Astrocyte of the hippocampus (primary cell): ENCODE data around the gene SP140.
A peak's percentile ranks its signal among the peaks of the same experiment; 100 is the strongest.
"Not testable (repeated sequence)": the region's sequence is repeated elsewhere in the genome, so short reads cannot be mapped to it uniquely, and the experiment has no call there.

Experiments
- DNase-seq: peaks from one replicate; pipeline ENCODE4 v3.0.0; 2011; ENCODE audit warnings: low read depth, low spot score

The SP140 gene

DNA sequence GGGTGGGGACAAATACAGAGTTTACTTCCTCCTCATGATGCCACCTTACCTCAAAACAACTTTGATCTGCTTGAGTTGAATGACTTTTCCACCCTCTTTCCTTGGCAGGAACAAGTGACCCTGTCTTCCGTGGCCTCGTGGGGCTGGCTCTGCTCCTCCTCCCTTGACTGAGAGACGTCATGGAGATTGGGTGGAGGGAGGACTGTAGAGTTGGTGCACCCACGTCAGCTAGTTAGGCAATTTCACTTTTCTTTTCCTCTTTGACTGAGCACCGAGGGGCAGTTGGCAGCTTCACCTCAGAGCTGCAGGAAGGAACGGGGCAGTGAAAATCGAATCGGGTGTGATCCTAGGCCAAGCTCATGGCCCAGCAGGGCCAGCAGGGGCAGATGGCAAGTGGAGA is at the start of gene SP140:
Gene SP140 (plus strand): TSS at position 251 of the 400 bp plus-strand sequence. CDS start 109 bp downstream, at position 360.
- DNase-seq = no peak

DNA sequence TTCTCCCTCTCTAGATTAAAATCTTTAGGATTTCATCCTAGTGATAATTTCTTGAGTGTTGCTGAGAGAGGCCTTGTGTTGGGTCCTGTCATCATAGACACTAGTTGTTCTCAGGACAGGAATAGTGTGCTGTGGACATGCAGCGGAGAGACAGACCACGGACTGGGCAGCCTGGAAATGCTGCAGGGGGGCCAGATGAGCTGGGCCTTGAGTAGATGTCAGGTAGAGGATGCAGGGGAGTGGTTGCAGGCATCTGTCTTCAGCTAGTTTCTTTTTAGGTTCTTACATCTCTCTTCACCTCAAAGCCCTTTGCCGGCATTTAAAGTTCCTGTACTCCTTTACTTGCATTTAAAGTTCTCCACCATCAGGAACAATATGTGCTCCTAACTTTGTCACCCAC is 48.5 kb upstream of the SP140 start:
- DNase-seq = no peak

DNA sequence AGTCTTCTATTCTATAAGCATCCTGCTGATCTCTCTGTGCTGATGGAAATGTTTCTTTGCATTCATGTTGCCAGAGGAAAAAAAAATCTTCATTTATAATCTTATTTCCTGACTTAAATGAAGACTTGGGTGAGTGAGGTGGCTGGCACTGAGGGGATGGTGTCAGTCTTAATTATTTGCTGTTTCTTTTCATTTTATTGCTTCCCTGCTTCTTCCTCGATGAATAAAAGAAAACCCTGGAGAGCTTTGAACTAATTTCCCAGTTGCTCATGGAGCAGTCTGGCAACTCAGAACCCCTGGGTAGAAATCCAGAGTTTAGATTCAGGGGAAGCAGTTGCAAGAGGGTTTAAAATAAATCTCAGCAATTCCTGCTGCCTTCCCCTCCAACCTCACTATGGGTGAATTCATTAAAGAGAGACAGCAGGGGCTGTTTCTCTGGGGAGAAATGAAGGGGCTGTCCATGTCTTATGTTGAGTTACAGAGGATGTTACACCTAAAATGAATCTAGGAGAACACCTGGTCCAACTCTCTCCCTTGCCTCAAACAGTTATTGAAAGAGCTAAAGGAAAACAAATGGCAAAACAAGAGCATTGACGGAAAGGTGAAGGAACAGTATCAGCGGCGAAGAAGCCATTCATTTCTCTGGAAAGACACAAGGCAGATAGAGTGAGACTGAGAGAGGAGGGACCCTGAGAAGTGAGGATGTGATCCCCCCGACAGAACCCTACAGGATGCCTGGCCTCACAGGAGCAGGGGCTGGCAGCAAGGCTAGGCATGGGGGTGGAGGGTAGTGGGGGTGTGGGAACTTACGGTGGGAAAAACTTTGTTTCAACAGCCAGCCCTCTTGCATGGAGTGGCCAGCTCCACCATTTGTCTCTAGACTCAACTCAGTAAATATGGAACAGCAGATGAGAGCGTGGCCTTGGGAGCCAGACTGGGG is 46.7 kb upstream of the SP140 start:
- no peak for DNase-seq

DNA sequence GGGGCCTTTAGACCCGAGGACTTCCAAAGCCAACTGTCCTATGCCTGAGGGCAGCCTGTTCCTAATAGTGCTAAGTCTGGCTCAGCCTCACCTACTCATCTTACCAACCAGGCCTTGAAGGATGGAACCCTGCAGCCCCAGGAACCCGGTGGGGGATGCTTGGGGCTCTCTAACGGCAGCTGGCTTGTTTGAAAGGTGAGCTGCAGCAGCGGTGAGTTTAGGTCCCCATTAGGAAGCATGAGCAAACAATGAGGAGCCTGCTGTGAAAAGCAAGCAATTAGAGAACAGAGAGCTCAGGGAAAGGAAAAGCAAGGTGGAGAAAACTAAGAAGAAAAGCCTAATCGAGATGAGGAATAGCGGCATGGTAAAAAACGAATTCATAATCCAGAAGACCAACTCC is 45.6 kb upstream of the SP140 start:
- no peak for DNase-seq

DNA sequence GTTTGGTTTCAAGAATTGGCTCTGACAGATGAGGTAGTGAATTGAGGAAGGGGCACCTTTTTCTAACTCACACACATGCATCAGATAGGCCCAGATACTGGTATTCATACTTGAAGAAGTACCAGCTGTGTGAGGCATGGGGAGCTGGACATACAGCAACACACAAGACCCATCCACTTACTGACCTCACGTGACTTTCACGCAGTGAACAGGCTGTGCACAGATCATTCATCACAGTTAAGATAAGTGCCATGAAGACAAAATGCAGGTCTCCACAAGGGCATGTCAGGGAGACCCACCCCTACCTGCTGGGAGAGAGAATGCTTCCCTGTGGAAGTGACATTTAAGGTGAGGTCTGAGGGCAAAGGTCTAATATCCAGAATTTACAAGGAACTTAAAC is 44.3 kb upstream of the SP140 start:
- DNase-seq = no peak

DNA sequence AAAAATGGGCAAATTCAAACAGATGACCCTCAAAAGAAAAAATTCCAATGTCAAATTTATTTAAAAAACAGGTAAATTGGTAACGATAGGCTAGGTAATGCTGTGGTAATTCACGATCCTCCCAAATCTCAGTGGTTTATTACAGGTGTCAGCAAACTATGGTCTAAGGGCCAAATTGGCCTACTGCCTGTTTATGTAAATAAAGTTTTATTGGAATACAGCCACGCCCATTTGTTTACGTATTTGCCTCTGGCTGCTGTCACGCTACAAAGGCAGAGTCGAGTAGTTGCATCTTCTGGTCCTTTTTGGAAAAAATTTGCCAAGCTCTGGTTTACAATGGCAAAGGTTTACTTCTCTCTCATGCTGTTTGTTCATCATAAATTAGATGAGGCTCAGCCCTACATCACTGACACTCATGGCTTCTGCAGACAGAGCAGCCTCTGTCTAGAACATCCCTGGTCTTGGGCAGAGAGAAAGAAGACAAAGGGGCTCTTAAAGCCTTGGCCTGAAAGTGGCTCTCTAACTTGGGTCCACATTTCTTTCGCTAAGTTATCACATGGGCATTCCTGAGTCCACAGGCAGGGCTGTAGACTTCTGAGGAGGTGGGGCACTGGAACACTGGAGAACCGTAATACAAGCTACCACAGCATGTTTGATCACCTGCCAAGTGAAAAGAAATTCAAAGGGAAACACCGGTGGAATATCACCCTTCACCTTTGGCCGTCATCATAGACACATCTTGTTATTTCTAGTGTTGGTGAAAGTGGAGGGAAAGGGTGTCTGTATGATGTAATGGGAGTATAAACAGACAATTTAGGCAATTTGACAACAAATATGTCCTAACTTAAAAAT is 40.6 kb upstream of the SP140 start:
- DNase-seq = peak; percentile 71

DNA sequence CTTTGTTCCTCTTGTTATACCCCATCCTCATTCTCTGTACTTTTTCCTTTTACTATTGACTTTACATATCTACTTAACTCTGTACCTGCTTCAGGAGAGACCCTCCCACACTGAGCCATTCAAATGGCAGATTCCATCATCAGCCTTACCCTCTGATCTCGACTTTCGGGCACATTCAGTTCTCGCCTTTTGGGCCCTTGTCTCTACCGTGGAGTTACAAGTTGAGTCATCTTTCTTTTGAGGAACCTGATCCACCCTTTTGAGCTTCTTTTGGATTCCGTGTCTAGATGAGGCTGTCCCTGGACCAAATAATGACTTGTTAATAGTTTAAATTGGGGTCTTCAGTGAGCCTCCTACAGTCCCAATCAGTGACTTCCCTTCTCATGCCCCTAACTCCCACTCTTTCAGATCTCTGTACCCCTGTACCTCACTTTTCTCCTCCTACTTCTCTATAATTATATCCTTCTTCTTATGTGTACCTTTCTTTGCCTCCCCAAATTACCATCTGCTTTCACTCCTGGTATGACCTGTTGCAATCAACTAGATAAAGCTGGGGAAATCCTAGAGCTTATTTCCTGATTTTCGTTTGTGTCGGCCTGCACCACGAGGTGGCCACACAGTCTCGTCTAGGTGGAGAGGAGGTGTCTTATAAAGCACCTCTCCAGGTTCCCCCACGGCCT is 23.0 kb upstream of the SP140 start:
- DNase-seq = no peak

DNA sequence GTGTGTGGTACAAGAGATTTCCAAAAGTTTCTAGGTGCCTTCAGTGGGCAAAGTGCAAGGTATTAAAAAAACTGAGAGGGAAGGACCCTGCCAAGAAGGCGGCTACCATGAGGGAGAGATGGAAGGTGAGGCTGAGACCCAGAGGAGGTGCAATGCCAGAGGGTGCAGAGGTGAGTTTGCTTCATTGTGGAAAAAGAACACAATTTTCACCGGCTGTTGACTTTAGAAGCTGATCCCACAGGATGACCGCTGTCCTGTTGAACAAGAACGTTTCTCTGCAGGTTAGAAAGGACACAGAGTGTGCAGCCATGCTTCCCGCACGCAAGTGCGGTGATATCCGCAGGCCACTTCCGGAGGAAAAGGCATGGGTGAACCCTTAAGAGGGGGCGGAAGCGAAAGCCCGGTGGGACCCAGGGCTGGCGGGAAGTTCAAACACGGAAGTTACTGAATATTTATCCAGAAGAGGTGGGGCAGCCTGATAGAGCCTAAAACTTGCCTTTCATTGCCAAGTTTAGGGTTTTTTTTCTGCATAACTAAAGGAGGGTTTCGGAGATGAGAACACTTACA is 22.3 kb upstream of the SP140 start:
- DNase-seq = no peak

DNA sequence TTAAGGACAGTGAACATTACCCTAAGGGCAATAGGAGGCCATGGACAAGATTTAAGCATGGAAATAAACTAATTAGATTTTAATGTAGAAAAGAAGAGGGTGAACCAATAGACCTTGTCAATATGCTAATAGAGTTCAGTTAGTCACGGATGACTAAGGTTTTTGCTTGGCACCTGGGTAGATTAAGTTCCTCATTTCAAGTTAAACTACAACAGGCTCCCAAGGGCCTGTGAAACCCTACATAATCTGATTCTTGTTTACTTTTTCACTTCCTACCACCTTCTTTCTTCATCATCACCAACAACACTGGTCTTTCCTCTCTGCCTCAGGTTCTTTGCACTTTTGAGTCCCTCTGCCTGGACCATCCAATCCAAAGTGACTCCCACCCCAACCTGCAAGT is 20.5 kb upstream of the SP140 start:
- DNase-seq = no peak

DNA sequence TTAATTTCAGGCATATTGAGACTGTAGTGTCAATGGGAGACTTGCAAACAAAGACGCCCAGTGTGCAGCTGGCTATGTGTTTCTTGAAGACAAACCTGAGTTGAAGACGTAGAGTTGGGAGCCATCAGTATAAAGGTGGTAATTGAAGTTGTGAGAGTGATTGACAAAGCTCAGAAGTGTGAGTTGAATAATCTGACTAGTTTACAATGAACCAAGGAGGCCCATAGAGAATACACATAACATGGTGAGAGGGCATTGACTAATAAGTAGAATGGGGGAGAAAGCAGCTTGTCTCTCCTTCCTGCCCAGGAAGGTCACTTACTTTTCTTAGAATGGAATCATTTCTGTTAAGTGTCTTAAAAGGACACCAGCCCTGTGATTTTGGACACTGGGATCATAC is 19.8 kb upstream of the SP140 start:
- DNase-seq = no peak

DNA sequence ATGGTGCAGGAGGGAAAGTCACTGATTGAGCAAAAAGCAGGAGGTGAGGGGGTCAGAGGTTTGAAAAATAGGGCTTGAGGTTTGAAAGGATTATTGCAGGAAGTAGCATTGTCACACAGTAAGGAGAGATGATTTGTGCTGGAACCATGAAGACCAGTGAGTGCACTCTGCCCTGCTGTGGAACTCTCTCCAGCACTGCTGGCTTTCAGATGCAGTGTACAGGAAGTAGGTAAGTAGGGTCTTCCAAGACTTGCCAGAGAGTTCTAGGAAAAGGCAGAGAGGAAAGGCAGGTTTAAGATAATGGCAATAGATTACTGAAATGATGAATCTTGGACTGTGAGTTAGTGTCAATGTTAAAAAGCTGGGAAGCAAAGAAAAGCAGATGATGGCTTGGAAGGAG is 17.0 kb upstream of the SP140 start:
- no peak for DNase-seq

DNA sequence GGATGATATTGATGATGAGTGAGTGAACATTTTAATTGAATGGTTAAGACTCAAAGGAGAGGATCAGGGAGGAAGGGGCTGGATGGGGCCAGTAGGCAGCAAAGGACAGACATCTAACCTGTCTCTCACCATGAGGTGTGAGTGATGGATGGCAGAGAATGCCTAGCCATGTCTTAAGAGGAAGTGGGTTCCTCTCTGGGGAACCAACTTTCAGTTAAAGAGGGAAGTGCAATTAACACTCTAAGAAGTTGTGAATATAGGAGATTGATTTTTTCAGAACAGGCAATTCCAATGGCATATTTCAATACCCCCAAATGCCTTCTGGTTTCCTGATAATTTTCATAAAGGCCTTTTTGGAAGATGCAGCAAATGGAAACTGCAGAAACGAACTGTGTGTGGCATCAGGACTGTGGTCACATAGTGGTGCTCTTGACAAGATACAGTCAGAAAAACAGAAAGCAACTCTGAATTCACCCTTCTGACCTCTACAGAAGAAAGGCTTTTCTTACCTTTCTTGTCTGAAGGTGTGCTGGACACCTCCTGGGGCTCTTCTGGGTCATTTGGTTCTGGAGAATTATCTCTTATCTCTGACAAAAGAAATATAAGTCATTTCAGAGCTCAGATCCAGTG is 16.0 kb upstream of the SP140 start:
- DNase-seq = no peak

DNA sequence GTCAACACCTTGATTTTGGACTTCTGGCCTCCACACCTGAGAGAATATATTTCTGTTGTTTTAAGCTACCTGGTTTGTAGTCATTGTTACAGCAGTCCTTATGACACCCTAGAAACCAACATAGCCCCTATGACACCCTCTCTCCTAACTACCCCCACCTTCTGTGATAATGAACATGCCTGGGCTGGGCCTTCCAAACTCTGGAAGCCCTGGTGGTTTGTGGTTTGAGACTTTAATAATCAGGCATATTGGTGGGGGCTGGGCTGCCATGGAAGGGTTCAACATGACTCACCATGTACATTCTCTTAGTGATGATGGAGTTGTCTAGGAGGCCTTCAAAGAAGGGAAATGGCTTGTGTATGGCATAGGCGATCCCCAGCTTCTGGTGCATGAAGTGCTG is 9.0 kb upstream of the SP140 start:
- DNase-seq = no peak

DNA sequence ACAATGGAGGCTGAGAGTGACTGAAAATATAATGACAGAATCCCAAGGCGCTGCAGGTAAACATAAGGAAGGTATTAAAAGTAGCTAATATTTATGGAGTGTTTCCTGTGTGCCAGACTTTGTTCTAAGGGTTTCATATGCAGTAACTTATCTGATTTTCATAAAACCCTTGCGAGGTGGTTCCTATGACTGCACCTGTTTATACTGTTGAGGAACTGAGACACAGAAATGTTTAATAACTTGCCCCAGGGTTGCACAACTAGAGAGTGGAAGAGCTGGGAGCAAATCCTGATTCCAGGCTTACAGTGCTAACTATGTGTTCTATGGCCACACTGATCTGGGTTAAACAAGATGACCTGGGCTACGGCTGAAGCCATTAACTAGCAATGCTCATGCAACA is 8.1 kb upstream of the SP140 start:
- no peak for DNase-seq

DNA sequence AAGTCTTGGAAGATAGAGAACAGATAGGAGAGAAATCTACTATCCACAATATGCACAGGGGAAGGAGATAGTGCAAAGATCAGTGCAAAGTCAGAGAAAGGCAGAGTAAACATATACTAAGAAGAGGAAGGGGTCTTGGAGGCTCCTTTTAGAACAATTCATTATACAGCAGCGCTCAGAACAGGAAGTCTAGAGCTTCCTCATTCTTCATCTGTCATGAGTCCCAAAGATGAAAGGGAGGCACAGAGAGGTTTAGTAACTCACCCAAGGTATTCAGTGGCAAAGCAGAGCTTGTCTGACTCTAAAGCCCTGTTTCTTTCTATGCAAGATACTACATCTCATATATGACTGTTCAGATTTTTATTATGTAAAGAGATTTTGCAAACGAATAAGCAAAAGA is 7.1 kb upstream of the SP140 start:
- DNase-seq = no peak

DNA sequence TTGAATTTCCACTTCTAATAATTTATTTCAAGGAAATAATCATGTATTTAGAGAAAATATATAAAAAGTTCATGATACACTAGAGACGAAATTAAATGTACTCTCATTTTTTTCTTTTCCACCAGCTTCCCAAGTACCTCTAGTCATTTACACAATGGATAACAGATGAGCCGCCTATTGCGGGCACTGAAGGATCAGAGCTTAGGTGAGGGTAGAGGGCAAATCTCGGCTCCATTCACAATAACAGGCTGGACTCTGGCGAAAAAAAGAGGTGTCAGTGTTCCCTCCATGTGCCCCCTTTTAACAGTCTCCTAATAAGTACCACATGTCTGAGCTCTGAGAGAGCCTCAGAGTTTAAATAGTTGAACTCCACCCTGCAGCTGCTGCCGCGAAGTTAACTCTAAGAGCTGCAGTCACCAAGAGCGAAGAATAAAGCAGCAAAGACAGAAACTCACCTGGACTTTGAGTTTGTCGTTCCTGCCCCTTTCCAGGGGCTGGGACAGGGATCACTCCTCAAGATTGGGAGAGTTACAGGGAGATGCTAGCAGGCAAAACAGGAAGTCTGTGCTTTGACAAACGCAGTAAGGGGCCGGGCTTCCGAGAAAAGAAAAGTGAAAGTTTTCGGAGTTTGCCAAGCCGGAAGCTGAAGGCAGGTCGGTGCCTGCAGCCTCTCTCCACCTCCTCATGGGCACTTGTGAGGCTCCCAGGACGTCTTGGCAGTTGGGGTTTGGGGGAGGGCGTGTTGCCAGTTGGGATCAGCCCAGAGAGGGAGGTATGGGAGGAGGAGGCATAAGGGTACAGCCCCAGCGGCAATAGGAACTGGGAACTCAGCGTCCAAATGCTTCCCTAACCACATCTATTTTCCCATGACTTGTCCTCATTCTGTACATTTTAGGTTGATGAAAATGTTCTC is 5.9 kb upstream of the SP140 start, which contains the start of gene SP110:
Gene SP110 (minus strand): TSS at position 566 of the 913 bp plus-strand sequence. CDS start 3,057 bp downstream, outside the sequence.
- peak; percentile 94 for DNase-seq

DNA sequence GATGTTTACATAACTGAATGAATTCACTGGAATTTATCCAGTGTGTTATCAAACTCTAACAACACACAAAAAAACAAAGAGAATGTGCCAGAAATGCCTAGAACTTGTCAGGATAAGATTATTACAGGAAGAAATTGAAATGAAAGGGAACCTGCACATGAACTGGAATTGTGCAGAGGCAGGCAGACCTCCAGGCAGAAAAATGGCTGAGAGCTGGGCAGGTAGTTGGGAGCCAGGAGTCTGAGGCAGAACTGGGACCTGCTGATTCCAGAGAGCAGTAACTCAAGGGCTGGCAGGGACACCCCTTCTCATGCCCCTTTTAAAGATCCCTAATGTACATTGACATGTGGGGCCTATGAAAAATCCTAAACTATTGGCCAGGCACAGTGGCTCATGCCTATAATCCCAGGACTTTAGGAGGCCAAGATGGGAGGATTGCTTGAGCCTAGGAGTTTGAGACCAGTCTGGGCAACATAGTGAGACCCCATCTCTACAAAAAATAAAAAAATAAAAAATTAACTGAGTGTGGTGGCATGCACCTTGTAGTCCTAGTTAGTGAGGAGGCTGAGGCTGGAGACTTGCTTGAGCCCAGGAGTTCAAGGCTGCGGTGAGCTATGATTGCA is 5.1 kb upstream of the SP140 start:
- no peak for DNase-seq

DNA sequence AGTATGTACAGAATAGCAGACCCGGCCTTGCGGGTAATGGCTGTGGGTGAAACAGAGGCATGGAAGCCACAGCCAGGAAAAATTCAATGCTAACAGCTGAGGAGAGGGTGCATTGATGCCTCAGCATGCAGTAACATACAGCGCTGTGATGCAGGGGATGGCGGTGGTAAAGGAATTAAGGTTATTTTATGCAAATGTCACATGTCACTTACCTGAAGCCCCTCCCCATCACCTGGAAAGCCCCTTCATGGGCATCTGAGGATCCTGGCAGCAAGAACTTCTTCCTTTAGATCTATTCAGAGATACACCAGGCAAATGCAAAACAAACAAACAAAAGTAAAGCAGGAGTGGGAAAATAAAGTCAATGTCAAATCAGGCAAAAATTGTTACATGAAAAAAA is 4.0 kb upstream of the SP140 start:
- no peak for DNase-seq

DNA sequence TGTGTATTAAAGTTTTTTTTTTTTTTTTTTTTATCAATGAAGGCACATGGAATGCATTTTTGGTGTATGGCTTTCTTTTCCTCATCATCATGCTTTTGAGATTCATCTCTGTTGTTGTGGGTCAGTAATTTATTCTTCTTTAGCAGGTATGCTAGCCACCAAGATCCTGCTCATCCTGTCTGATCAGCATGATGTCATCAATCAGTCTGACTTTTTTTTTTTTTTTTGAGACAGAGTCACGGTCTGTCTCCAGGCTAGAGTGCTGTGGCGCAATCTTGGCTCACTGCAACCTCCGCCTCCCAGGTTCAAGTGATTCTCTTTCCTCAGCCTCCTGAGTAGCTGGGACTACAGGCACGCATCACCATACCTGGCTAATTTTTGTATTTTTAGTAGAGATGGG is 2.7 kb upstream of the SP140 start:
- DNase-seq = not testable (repeated sequence)

DNA sequence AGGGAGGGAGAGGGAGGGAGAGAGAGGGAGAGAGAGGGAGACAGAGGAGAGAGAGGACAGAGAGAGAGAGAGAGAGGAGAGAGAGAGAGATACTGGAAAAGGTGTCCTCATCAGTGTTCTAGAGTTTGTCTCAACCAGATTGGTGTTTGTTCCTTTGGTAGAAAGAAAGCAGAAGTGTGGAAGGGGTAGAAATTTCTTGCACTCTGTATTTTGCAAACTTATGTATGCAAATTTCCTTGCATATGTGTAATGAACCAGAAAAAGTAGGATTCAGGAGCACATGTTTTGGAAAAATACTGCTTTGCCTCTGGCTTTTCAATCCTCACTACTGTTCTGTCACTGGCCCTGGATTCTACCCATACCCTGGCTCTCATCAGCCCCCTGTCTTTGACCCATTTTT is 1.1 kb upstream of the SP140 start:
- no peak for DNase-seq
